ENCODE measurements around the gene BCL7A.
"Not testable (repeated sequence)": the region's sequence is repeated elsewhere in the genome, so short reads cannot be mapped to it uniquely, and the experiment has no call there.

Gene BCL7A

GRCh38 chr12:121986489-121987245 lies 35.0 kb upstream of the BCL7A start:
- WGBS, 2 experiments (ENCODE audit: insufficient coverage in 2 of 2): 91 to 92% methylated on average over 12 of the region's 14 CpGs
- Histone ChIP-seq H3K4me3 (ENCODE audit: extremely low read depth, insufficient read depth, low read length, poor library complexity, severe bottlenecking) (no peak overlapping the region), H3K36me3 (ENCODE audit: control insufficient read depth, insufficient read depth, low read length) (no peaks in the 10 kb centered on the region), H3K9me3 (ENCODE audit: control insufficient read depth, low read length) (no peaks in the 10 kb centered on the region), H3K4me1 (ENCODE audit: control insufficient read depth, insufficient read depth, low read length, poor library complexity, severe bottlenecking) (no peaks in the 10 kb centered on the region), H3K27ac (ENCODE audit: low read depth, low read length, severe bottlenecking) (no peak overlapping the region)

- 93% methylated on average over 3 of the region's 10 CpGs; no CpG with 5 or more reads in 1 of the 2 experiments for WGBS, 2 experiments (ENCODE audit: insufficient coverage in 2 of 2)
- not testable (repeated sequence) for H3K36me3 ChIP-seq (ENCODE audit: control insufficient read depth, insufficient read depth, low read length); H3K4me3 ChIP-seq (ENCODE audit: extremely low read depth, insufficient read depth, low read length, poor library complexity, severe bottlenecking); H3K9me3 ChIP-seq (ENCODE audit: control insufficient read depth, low read length); H3K4me1 ChIP-seq (ENCODE audit: control insufficient read depth, insufficient read depth, low read length, poor library complexity, severe bottlenecking); H3K27ac ChIP-seq (ENCODE audit: low read depth, low read length, severe bottlenecking)
These were observed 33.2 kb upstream of the BCL7A start for GRCh38 chr12:121988519-121988918.

- Histone ChIP-seq H3K36me3 (ENCODE audit: control insufficient read depth, insufficient read depth, low read length) (no peaks in the 10 kb centered on the region), H3K4me3 (ENCODE audit: extremely low read depth, insufficient read depth, low read length, poor library complexity, severe bottlenecking) (no peak overlapping the region), H3K9me3 (ENCODE audit: control insufficient read depth, low read length) (no peaks in the 10 kb centered on the region), H3K27ac (ENCODE audit: low read depth, low read length, severe bottlenecking) (no peak overlapping the region), H3K4me1 (ENCODE audit: control insufficient read depth, insufficient read depth, low read length, poor library complexity, severe bottlenecking) (no peaks in the 10 kb centered on the region)
- 88 to 92% methylated on average over 6 to 9 of the region's 14 CpGs for WGBS, 2 experiments (ENCODE audit: insufficient coverage in 2 of 2)
These were observed 32.2 kb upstream of the BCL7A start for GRCh38 chr12:121989276-121990113.

- WGBS, 2 experiments (ENCODE audit: insufficient coverage in 2 of 2): 88% methylated on average over 2 to 4 of the region's 6 CpGs
- Histone ChIP-seq H3K9me3 (ENCODE audit: control insufficient read depth, low read length) (no peaks in the 10 kb centered on the region), H3K4me3 (ENCODE audit: extremely low read depth, insufficient read depth, low read length, poor library complexity, severe bottlenecking) (no peak overlapping the region), H3K36me3 (ENCODE audit: control insufficient read depth, insufficient read depth, low read length) (no peaks in the 10 kb centered on the region), H3K4me1 (ENCODE audit: control insufficient read depth, insufficient read depth, low read length, poor library complexity, severe bottlenecking) (no peaks in the 10 kb centered on the region), H3K27ac (ENCODE audit: low read depth, low read length, severe bottlenecking) (no peak overlapping the region)
These were observed 31.5 kb upstream of the BCL7A start for GRCh38 chr12:121990114-121990647.

- 78 to 82% methylated on average over 9 of the region's 10 CpGs for WGBS, 2 experiments (ENCODE audit: insufficient coverage in 2 of 2)
These were observed 30.7 kb upstream of the BCL7A start for GRCh38 chr12:121990692-121991603.

GRCh38 chr12:121992059-121992879 lies 29.4 kb upstream of the BCL7A start:
- Histone ChIP-seq H3K9me3 (ENCODE audit: control insufficient read depth, low read length) (no peaks in the 10 kb centered on the region), H3K27ac (ENCODE audit: low read depth, low read length, severe bottlenecking) (no peak overlapping the region), H3K4me3 (ENCODE audit: extremely low read depth, insufficient read depth, low read length, poor library complexity, severe bottlenecking) (no peak overlapping the region), H3K4me1 (ENCODE audit: control insufficient read depth, insufficient read depth, low read length, poor library complexity, severe bottlenecking) (no peaks in the 10 kb centered on the region), H3K36me3 (ENCODE audit: control insufficient read depth, insufficient read depth, low read length) (no peaks in the 10 kb centered on the region)
- 91 to 94% methylated on average over 18 of the region's 21 CpGs for WGBS, 2 experiments (ENCODE audit: insufficient coverage in 2 of 2)

More at GRCh38 chr12:121990692-121991603, 30.7 kb upstream of the BCL7A start:
- H3K36me3 ChIP-seq (ENCODE audit: control insufficient read depth, insufficient read depth, low read length): no peaks in the 10 kb centered on the region
- H3K4me1 ChIP-seq (ENCODE audit: control insufficient read depth, insufficient read depth, low read length, poor library complexity, severe bottlenecking): no peaks in the 10 kb centered on the region
- H3K27ac ChIP-seq (ENCODE audit: low read depth, low read length, severe bottlenecking): no peak overlapping the region
- no peak overlapping the region for H3K4me3 ChIP-seq (ENCODE audit: extremely low read depth, insufficient read depth, low read length, poor library complexity, severe bottlenecking)
- H3K9me3 ChIP-seq (ENCODE audit: control insufficient read depth, low read length): no peaks in the 10 kb centered on the region

GRCh38 chr12:121996050-121996944 lies 25.4 kb upstream of the BCL7A start:
- no peaks in the 10 kb centered on the region for H3K4me1 ChIP-seq (ENCODE audit: control insufficient read depth, insufficient read depth, low read length, poor library complexity, severe bottlenecking)
- H3K9me3 ChIP-seq (ENCODE audit: control insufficient read depth, low read length): peaks cover 10% of the 10 kb centered on the region
- H3K36me3 ChIP-seq (ENCODE audit: control insufficient read depth, insufficient read depth, low read length): no peaks in the 10 kb centered on the region
- H3K4me3 ChIP-seq (ENCODE audit: extremely low read depth, insufficient read depth, low read length, poor library complexity, severe bottlenecking): no peak overlapping the region
- WGBS, 2 experiments (ENCODE audit: insufficient coverage in 2 of 2): 70 to 94% methylated on average over 2 to 3 of the region's 9 CpGs
- H3K27ac ChIP-seq (ENCODE audit: low read depth, low read length, severe bottlenecking): no peak overlapping the region

- H3K4me1 ChIP-seq (ENCODE audit: control insufficient read depth, insufficient read depth, low read length, poor library complexity, severe bottlenecking): no peaks in the 10 kb centered on the region
- H3K27ac ChIP-seq (ENCODE audit: low read depth, low read length, severe bottlenecking): no peak overlapping the region
- no peaks in the 10 kb centered on the region for H3K36me3 ChIP-seq (ENCODE audit: control insufficient read depth, insufficient read depth, low read length)
- 95% methylated on average over 11 of the region's 13 CpGs for WGBS, 2 experiments (ENCODE audit: insufficient coverage in 2 of 2)
- H3K4me3 ChIP-seq (ENCODE audit: extremely low read depth, insufficient read depth, low read length, poor library complexity, severe bottlenecking): no peak overlapping the region
- H3K9me3 ChIP-seq (ENCODE audit: control insufficient read depth, low read length): peaks cover 10% of the 10 kb centered on the region
These were observed 24.6 kb upstream of the BCL7A start for GRCh38 chr12:121996945-121997612.
